ENCODE data around the gene DNAAF5.

Gene DNAAF5

DNA sequence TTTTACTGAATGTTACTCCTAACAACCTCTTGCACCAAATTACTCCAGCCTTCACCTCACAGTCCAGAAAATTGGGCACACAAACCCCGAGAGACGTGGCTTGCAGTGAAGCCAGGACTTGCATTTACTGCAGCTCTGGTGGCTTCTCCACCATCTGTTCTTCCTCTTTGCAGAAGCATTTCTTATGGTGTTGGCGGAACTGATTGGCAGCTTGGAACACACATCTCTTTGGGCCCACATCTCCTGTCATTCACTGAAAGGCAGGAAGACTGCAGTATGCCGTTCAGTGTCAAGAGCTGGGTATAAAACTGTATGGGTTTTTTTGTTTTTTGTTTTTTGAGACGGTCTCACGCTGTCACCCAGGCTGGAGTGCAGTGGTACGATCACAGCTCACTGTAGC, 38.9 kb downstream of the DNAAF5 start:
- peaks cover 0 to 2% (median 1%) of the 10 kb centered on the region in 4 donors for H3K4me1 ChIP-seq
- no peak for TF ChIP-seq CTCF (IDR thresholded peaks at IDR 0.05)
- intact Hi-C loops (cut with DNase I; ENCODE audit: low total_unique reads) = no loop called here
- H3K27me3 ChIP-seq = no peaks in the 10 kb centered on the region
- no peak overlapping the region for H3K27ac ChIP-seq
- no peak overlapping the region for H3K4me3 ChIP-seq
- no peak for DNase-seq
- H3K9me3 ChIP-seq = no peaks in the 10 kb centered on the region
- H3K36me3 ChIP-seq = peaks cover 43 to 88% (median 54%) of the 10 kb centered on the region in 3 donors

DNA sequence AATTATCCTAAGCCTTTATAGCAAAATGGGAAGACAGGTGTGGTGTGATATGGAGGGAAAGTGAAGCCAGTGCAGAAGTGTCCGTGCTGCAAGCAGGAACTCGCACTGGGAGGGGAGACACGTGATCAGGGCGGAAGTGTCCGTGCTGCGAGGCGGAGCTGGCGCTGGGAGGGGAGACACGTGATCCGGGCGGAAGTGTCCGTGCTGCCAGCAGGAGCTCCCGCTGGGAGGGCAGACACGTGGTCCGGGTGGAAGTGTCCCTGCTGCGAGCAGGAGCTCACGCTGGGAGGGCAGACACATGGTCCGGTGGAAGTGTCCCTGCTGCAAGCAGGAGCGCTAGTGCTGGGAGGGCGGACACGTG, 41.1 kb downstream of the DNAAF5 start:
- intact Hi-C loops (cut with DNase I; ENCODE audit: low total_unique reads) = no loop called here
- Histone ChIP-seq H3K9me3 (no peaks in the 10 kb centered on the region), H3K4me1 (peaks cover 0 to 23% (median 18%) of the 10 kb centered on the region in 4 donors), H3K36me3 (peaks cover 36 to 79% (median 41%) of the 10 kb centered on the region in 3 donors), H3K27me3 (no peaks in the 10 kb centered on the region), H3K4me3 (no peak overlapping the region), H3K27ac (no peak overlapping the region)
- no peak for TF ChIP-seq CTCF (IDR thresholded peaks at IDR 0.05)
- no peak for DNase-seq

GRCh38 chr7:767941-768731, 41.6 kb downstream of the DNAAF5 start:
- intact Hi-C loops (cut with DNase I; ENCODE audit: low total_unique reads) = no loop called here
- H3K27ac ChIP-seq = no peak overlapping the region

GRCh38 chr7:768881-769504, 42.5 kb downstream of the DNAAF5 start:
- peak in 1 of 2 donors; percentile 60 for DNase-seq
- Histone ChIP-seq H3K9me3 (no peaks in the 10 kb centered on the region), H3K27me3 (no peaks in the 10 kb centered on the region), H3K27ac (peak overlapping the region in 1 of 2 donors; percentile 15), H3K4me1 (peaks cover 0 to 23% (median 18%) of the 10 kb centered on the region in 4 donors), H3K36me3 (peaks cover 22 to 79% (median 38%) of the 10 kb centered on the region in 3 donors), H3K4me3 (no peak overlapping the region)
- TF ChIP-seq CTCF (IDR thresholded peaks at IDR 0.05) = no peak
- intact Hi-C loops (cut with DNase I; ENCODE audit: low total_unique reads) = no loop called here

More at GRCh38 chr7:767941-768731, 41.6 kb downstream of the DNAAF5 start:
- no peak overlapping the region for H3K4me3 ChIP-seq
- H3K27me3 ChIP-seq = no peaks in the 10 kb centered on the region
- TF ChIP-seq CTCF (IDR thresholded peaks at IDR 0.05) = no peak
- peaks cover 30 to 79% (median 38%) of the 10 kb centered on the region in 3 donors for H3K36me3 ChIP-seq
- peaks cover 0 to 23% (median 18%) of the 10 kb centered on the region in 4 donors for H3K4me1 ChIP-seq
- no peaks in the 10 kb centered on the region for H3K9me3 ChIP-seq
- no peak for DNase-seq

GRCh38 chr7:770336-770735, 43.8 kb downstream of the DNAAF5 start:
- no peak for DNase-seq
- H3K36me3 ChIP-seq = peaks cover 9 to 76% (median 34%) of the 10 kb centered on the region in 3 donors
- no peaks in the 10 kb centered on the region for H3K9me3 ChIP-seq
- H3K4me3 ChIP-seq = no peak overlapping the region
- H3K27ac ChIP-seq = peak overlapping the region; percentile 69 to 75
- no peaks in the 10 kb centered on the region for H3K27me3 ChIP-seq
- peaks cover 0 to 23% (median 18%) of the 10 kb centered on the region in 4 donors for H3K4me1 ChIP-seq
- TF ChIP-seq CTCF (IDR thresholded peaks at IDR 0.05) = no peak
- intact Hi-C loops (cut with DNase I; ENCODE audit: low total_unique reads) = loop anchor here (10.0 kb wide), 1 partner anchor 256 kb away; the partner anchor contains the start of gene PDGFA
